ENCODE results near the gene ANO4.

ANO4 gene

GRCh38 chr12:101074940-101075680 is 280.5 kb downstream of the ANO4 start:
- no peaks in the 10 kb centered on the region for H3F3A ChIP-seq (ENCODE audit: insufficient read depth, low read length)
- no peaks in the 10 kb centered on the region for H4K20me1 ChIP-seq (ENCODE audit: insufficient read depth, low read length)
- no peaks in the 10 kb centered on the region for H3K36me3 ChIP-seq (replicated peaks; ENCODE audit: insufficient read depth, low read length)
- no peak for DNase-seq
- no peak overlapping the region for H3K4me2 ChIP-seq (ENCODE audit: low read depth, low read length)
- no peaks in the 10 kb centered on the region for H3K9me2 ChIP-seq (replicated peaks; ENCODE audit: insufficient read depth, low read length)
- H3K9me3 ChIP-seq (replicated peaks; ENCODE audit: insufficient read depth, low read length), result no peaks in the 10 kb centered on the region
- no peak overlapping the region for H3K27ac ChIP-seq (ENCODE audit: low read length)
- no peaks in the 10 kb centered on the region for H3K4me1 ChIP-seq (ENCODE audit: low read length)
- no peak overlapping the region for H3K4me3 ChIP-seq (ENCODE audit: low read length)
- no peaks in the 10 kb centered on the region for H3K79me2 ChIP-seq (ENCODE audit: low read length)
- TF ChIP-seq CTCF (IDR thresholded peaks at IDR 0.05; ENCODE audit: low read length) (no peak), EZH2 (optimal IDR thresholded peaks at IDR 0.05; ENCODE audit: low read depth, low read length) (no peak), EZH2phosphoT487 (IDR thresholded peaks at IDR 0.05; ENCODE audit: low read length) (no peak)
- H3K9ac ChIP-seq (ENCODE audit: low read length), result no peak overlapping the region
- no peak overlapping the region for H2AFZ ChIP-seq (ENCODE audit: low read length)
- H3K27me3 ChIP-seq (replicated peaks; ENCODE audit: insufficient read depth, low read length), result no peaks in the 10 kb centered on the region

GRCh38 chr12:101076921-101077320 is 282.3 kb downstream of the ANO4 start:
- DNase-seq, result no peak

GRCh38 chr12:101077791-101078528 is 283.4 kb downstream of the ANO4 start:
- H2AFZ ChIP-seq (ENCODE audit: low read length), result no peak overlapping the region
- no peak overlapping the region for H3K27ac ChIP-seq (ENCODE audit: low read length)

More at GRCh38 chr12:101076921-101077320, 282.3 kb downstream of the ANO4 start:
- Histone ChIP-seq H4K20me1 (ENCODE audit: insufficient read depth, low read length) (no peaks in the 10 kb centered on the region), H3K4me2 (ENCODE audit: low read depth, low read length) (no peak overlapping the region), H3K27me3 (replicated peaks; ENCODE audit: insufficient read depth, low read length) (no peaks in the 10 kb centered on the region), H2AFZ (ENCODE audit: low read length) (no peak overlapping the region), H3K9me3 (replicated peaks; ENCODE audit: insufficient read depth, low read length) (no peaks in the 10 kb centered on the region), H3K9ac (ENCODE audit: low read length) (no peak overlapping the region), H3K4me1 (ENCODE audit: low read length) (no peaks in the 10 kb centered on the region), H3K9me2 (replicated peaks; ENCODE audit: insufficient read depth, low read length) (no peaks in the 10 kb centered on the region), H3K27ac (ENCODE audit: low read length) (no peak overlapping the region), H3K79me2 (ENCODE audit: low read length) (no peaks in the 10 kb centered on the region), H3F3A (ENCODE audit: insufficient read depth, low read length) (no peaks in the 10 kb centered on the region), H3K4me3 (ENCODE audit: low read length) (no peak overlapping the region), H3K36me3 (replicated peaks; ENCODE audit: insufficient read depth, low read length) (no peaks in the 10 kb centered on the region)
- no peak for TF ChIP-seq EZH2 (optimal IDR thresholded peaks at IDR 0.05; ENCODE audit: low read depth, low read length)
- no peak for TF ChIP-seq CTCF (IDR thresholded peaks at IDR 0.05; ENCODE audit: low read length)
- no peak for TF ChIP-seq EZH2phosphoT487 (IDR thresholded peaks at IDR 0.05; ENCODE audit: low read length)

More at GRCh38 chr12:101077791-101078528, 283.4 kb downstream of the ANO4 start:
- H3K4me3 ChIP-seq (ENCODE audit: low read length), result no peak overlapping the region
- TF ChIP-seq CTCF (IDR thresholded peaks at IDR 0.05; ENCODE audit: low read length) (no peak), EZH2phosphoT487 (IDR thresholded peaks at IDR 0.05; ENCODE audit: low read length) (no peak), EZH2 (optimal IDR thresholded peaks at IDR 0.05; ENCODE audit: low read depth, low read length) (no peak)
- no peaks in the 10 kb centered on the region for H3K27me3 ChIP-seq (replicated peaks; ENCODE audit: insufficient read depth, low read length)
- no peaks in the 10 kb centered on the region for H4K20me1 ChIP-seq (ENCODE audit: insufficient read depth, low read length)
- no peaks in the 10 kb centered on the region for H3F3A ChIP-seq (ENCODE audit: insufficient read depth, low read length)
- H3K36me3 ChIP-seq (replicated peaks; ENCODE audit: insufficient read depth, low read length), result no peaks in the 10 kb centered on the region
- H3K4me2 ChIP-seq (ENCODE audit: low read depth, low read length), result no peak overlapping the region
- H3K9ac ChIP-seq (ENCODE audit: low read length), result no peak overlapping the region
- no peak for DNase-seq
- no peaks in the 10 kb centered on the region for H3K79me2 ChIP-seq (ENCODE audit: low read length)
- no peaks in the 10 kb centered on the region for H3K4me1 ChIP-seq (ENCODE audit: low read length)
- H3K9me3 ChIP-seq (replicated peaks; ENCODE audit: insufficient read depth, low read length), result no peaks in the 10 kb centered on the region
- H3K9me2 ChIP-seq (replicated peaks; ENCODE audit: insufficient read depth, low read length), result no peaks in the 10 kb centered on the region
